ENCODE measurements around the gene SCYGR5.

DNA sequence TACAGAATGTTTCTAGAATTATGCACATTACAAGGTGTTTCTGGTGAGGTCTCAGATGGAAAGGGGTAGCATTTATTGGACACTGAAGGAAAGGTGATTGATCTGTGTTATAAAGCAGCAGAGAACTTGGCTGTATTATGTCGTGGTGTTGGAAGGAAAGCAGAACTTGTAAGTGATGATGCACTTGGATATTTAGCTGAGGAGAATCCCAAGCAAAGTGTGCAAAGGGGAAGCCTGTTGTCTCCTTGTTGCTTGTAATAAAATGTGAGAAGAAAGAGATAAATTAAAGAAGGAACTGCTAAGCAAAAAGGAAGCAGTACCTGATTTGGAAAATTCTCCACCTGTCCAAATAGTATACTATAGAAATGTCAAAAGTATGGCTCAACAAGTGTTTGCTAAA lies 12.2 kb upstream of the SCYGR5 start:
- TF ChIP-seq, protein P1, sequence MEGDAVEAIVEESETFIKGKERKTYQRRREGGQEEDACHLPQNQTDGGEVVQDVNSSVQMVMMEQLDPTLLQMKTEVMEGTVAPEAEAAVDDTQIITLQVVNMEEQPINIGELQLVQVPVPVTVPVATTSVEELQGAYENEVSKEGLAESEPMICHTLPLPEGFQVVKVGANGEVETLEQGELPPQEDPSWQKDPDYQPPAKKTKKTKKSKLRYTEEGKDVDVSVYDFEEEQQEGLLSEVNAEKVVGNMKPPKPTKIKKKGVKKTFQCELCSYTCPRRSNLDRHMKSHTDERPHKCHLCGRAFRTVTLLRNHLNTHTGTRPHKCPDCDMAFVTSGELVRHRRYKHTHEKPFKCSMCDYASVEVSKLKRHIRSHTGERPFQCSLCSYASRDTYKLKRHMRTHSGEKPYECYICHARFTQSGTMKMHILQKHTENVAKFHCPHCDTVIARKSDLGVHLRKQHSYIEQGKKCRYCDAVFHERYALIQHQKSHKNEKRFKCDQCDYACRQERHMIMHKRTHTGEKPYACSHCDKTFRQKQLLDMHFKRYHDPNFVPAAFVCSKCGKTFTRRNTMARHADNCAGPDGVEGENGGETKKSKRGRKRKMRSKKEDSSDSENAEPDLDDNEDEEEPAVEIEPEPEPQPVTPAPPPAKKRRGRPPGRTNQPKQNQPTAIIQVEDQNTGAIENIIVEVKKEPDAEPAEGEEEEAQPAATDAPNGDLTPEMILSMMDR (IDR thresholded peaks at IDR 0.05), result no peak
- no peak for TF ChIP-seq POLR2A (IDR thresholded peaks at IDR 0.05)
